MM.1S (cell line): ENCODE measurements around the gene SCART1.

Source experiments
- CTCF ChIP-seq: fragments of 300-600 bp; sonication (generic); IDR thresholded peaks from 2 replicates; pipeline ENCODE4 v1.5.1; 2016; ENCODE audit warnings: antibody characterized with exemption, low read length, mixed read lengths
- EZH2 ChIP-seq: fragments of 300-600 bp; sonication (generic); optimal IDR thresholded peaks from 2 replicates; pipeline ENCODE3; 2017; ENCODE audit warnings: low read depth, mild to moderate bottlenecking, antibody characterized with exemption, low read length, mixed read lengths
- EZH2phosphoT487 ChIP-seq: fragments of 300-600 bp; sonication (generic); IDR thresholded peaks from 2 replicates; pipeline ENCODE4 v1.6.1; 2018; ENCODE audit warnings: antibody characterized with exemption, low read length

- no peak for TF ChIP-seq CTCF
- no peak for TF ChIP-seq EZH2phosphoT487
- no peak for TF ChIP-seq EZH2
Measured at GRCh38 chr10:133511408-133511807, 57.7 kb downstream of the SCART1 start.
